GM19328 (cell line): ENCODE results near the gene CCDC3.
"Not testable (repeated sequence)": the region's sequence is repeated elsewhere in the genome, so short reads cannot be mapped to it uniquely, and the experiment has no call there.

Experiments
- ATAC-seq: cut with Tn5 transposase; IDR thresholded peaks from one replicate; pipeline ENCODE4 v1.9.1; 2021; ENCODE audit warnings: mild to moderate bottlenecking, moderate library complexity; ENCODE audit not compliant: unreplicated experiment

The CCDC3 gene

GRCh38 chr10:12896251-12896650 lies 105.3 kb downstream of the CCDC3 start:
- ATAC-seq, result no peak

GRCh38 chr10:12892924-12893323 lies 108.6 kb downstream of the CCDC3 start:
- no peak for ATAC-seq

GRCh38 chr10:12890958-12891357 lies 110.6 kb downstream of the CCDC3 start:
- ATAC-seq, result no peak

- ATAC-seq, result no peak
Observed at GRCh38 chr10:12888470-12888869, 113.0 kb downstream of the CCDC3 start.

- no peak for ATAC-seq
Observed at GRCh38 chr10:12887780-12888179, 113.7 kb downstream of the CCDC3 start.

- no peak for ATAC-seq
Observed at GRCh38 chr10:12884851-12885250, 116.7 kb downstream of the CCDC3 start.

- no peak for ATAC-seq
Observed at GRCh38 chr10:12880423-12880822, 121.1 kb downstream of the CCDC3 start.

GRCh38 chr10:12877150-12877549 lies 124.4 kb downstream of the CCDC3 start:
- no peak for ATAC-seq

- no peak for ATAC-seq
Observed at GRCh38 chr10:12876266-12876665, 125.2 kb downstream of the CCDC3 start.

- ATAC-seq, result no peak
Observed at GRCh38 chr10:12875100-12875499, 126.4 kb downstream of the CCDC3 start.

- ATAC-seq, result no peak
Observed at GRCh38 chr10:12874501-12874900, 127.0 kb downstream of the CCDC3 start.

- ATAC-seq, result no peak
Observed at GRCh38 chr10:12873172-12873571, 128.3 kb downstream of the CCDC3 start.

GRCh38 chr10:12872577-12872976 lies 128.9 kb downstream of the CCDC3 start:
- no peak for ATAC-seq

GRCh38 chr10:12869427-12869826 lies 132.1 kb downstream of the CCDC3 start:
- no peak for ATAC-seq

- no peak for ATAC-seq
Observed at GRCh38 chr10:12868229-12868628, 133.3 kb downstream of the CCDC3 start.

GRCh38 chr10:12865515-12865914 lies 136.0 kb downstream of the CCDC3 start:
- ATAC-seq, result not testable (repeated sequence)

- ATAC-seq, result no peak
Observed at GRCh38 chr10:12862459-12862858, 139.1 kb downstream of the CCDC3 start.

GRCh38 chr10:12854988-12855387 lies 146.5 kb downstream of the CCDC3 start:
- ATAC-seq, result no peak

- no peak for ATAC-seq
Observed at GRCh38 chr10:12852687-12853086, 148.8 kb downstream of the CCDC3 start.

- no peak for ATAC-seq
Observed at GRCh38 chr10:12849319-12850181, 152.0 kb downstream of the CCDC3 start.

- ATAC-seq, result no peak
Observed at GRCh38 chr10:12848439-12849173, 152.9 kb downstream of the CCDC3 start.

GRCh38 chr10:12847361-12847975 lies 154.0 kb downstream of the CCDC3 start:
- no peak for ATAC-seq
